ENCODE data around the gene SMAD5.

The SMAD5 gene

GRCh38 chr5:136195971-136196820 lies 63.6 kb downstream of the SMAD5 start:
- DNase-seq (ENCODE audit: low read depth), result no peak
- H3K4me3 ChIP-seq (ENCODE audit: control insufficient read depth, low read depth, low read length), result no peak overlapping the region
- no peak for TF ChIP-seq CTCF (IDR thresholded peaks at IDR 0.05; ENCODE audit: control insufficient read depth, insufficient read depth, low read depth, low read length, missing control alignments)

GRCh38 chr5:136197462-136198142 lies 65.0 kb downstream of the SMAD5 start:
- DNase-seq (ENCODE audit: low read depth), result no peak
- no peak overlapping the region for H3K4me3 ChIP-seq (ENCODE audit: control insufficient read depth, low read depth, low read length)
- no peak for TF ChIP-seq CTCF (IDR thresholded peaks at IDR 0.05; ENCODE audit: control insufficient read depth, insufficient read depth, low read depth, low read length, missing control alignments)

DNA sequence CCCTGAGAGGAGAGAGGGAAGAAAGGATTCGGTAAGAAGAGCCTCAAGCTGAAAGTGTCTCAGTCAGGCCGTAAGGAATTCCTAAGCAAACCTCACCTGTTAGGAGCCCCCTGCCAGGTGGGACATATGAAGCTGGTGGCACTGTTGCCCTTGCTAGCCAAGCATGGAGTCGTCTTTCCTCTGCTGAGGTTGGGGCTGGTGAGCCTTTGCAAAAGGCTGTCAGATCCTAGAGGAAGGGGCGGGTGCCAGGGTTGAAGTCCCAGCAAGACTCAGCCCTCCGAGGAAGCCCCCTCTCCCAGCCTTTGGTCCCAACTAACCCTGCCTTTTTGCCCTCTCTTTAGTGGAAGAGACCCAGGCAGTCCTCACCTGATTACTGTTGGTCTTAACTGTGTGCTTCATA lies 65.8 kb downstream of the SMAD5 start:
- H3K4me3 ChIP-seq (ENCODE audit: control insufficient read depth, low read depth, low read length), result no peak overlapping the region
- TF ChIP-seq CTCF (IDR thresholded peaks at IDR 0.05; ENCODE audit: control insufficient read depth, insufficient read depth, low read depth, low read length, missing control alignments), result no peak
- DNase-seq (ENCODE audit: low read depth), result no peak

DNA sequence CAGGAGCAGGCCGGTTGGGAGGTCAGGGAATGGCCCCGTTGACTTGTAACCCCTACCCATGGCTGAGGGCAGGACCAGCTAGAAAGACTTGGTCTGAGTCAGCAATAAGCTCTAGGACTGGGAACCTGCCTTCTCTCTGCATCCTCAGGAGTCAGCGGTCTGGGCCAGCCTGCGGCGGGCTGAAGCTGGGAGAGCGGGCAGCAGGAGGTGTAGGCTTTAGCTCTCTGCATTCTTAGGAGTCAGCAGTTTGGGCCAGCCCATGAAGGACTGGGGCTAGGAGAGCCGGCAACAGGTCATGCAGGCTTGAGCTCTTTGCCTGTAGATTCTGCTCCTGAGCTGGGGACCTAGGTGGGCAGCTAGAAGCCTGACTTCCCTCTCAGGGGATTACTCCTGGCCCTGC lies 66.8 kb downstream of the SMAD5 start:
- no peak for DNase-seq (ENCODE audit: low read depth)
- no peak for TF ChIP-seq CTCF (IDR thresholded peaks at IDR 0.05; ENCODE audit: control insufficient read depth, insufficient read depth, low read depth, low read length, missing control alignments)
- H3K4me3 ChIP-seq (ENCODE audit: control insufficient read depth, low read depth, low read length), result no peak overlapping the region

DNA sequence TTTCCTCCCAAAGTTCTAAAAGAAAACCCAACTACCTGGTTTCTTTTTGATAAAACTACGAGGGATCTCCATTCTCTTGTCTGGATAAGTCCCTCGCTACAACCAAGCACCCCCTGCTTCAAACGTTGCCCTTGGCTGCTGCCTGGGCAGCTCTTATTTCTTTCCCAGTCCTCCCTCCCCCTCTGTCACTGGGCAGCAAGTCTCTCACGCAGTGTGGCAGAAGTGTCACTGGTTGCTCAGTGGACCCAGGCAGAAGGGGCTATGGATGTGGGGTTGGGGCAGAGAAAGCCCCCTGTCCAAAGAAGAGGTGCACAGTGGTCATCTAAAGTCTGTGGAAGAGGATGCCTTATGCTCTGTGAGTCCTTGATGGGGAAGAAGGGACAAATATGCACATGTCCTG lies 67.5 kb downstream of the SMAD5 start:
- no peak for TF ChIP-seq CTCF (IDR thresholded peaks at IDR 0.05; ENCODE audit: control insufficient read depth, insufficient read depth, low read depth, low read length, missing control alignments)
- DNase-seq (ENCODE audit: low read depth), result no peak
- no peak overlapping the region for H3K4me3 ChIP-seq (ENCODE audit: control insufficient read depth, low read depth, low read length)

- no peak for TF ChIP-seq CTCF (IDR thresholded peaks at IDR 0.05; ENCODE audit: control insufficient read depth, insufficient read depth, low read depth, low read length, missing control alignments)
These were observed 68.1 kb downstream of the SMAD5 start for GRCh38 chr5:136200761-136201160.

More at GRCh38 chr5:136200761-136201160, 68.1 kb downstream of the SMAD5 start:
- no peak for DNase-seq (ENCODE audit: low read depth)
- no peak overlapping the region for H3K4me3 ChIP-seq (ENCODE audit: control insufficient read depth, low read depth, low read length)

All from AG09309 (cell line).